HepG2 (cell line): Measurements from ENCODE around the gene MYL6B. TPM values are rescaled to one million over a fixed set of nuclear protein-coding genes. Genes with fewer than 3 reads are reported as not detected.

Source experiments
- CREB3 ChIP-seq: sonication (generic); formaldehyde crosslinking; IDR thresholded peaks from 2 replicates; pipeline ENCODE4 v1.5.0; 2020; ENCODE audit warnings: missing genetic modification reagents
- HMGXB4 ChIP-seq, 2 experiments: sonication (generic) in 1 of 2; formaldehyde crosslinking in 1 of 2; IDR thresholded peaks; 2 replicates each; pipeline versions ENCODE4 v1.4.0 to v1.6.1; 2018 to 2020; ENCODE audit warnings: missing genetic modification reagents in 2 of 2, borderline replicate concordance in 1 of 2, low read depth in 1 of 2, mild to moderate bottlenecking in 1 of 2, missing biosample characterization in 1 of 2
- MBNL3 ChIP-seq: fragments of 250-450 bp; sonication (Bioruptor Pico); conservative IDR thresholded peaks from 2 replicates; pipeline ENCODE4 v1.8.0; 2022; ENCODE audit warnings: mild to moderate bottlenecking, inconsistent platforms
- PHF20 ChIP-seq: sonication (generic); formaldehyde crosslinking; IDR thresholded peaks from 2 replicates; pipeline ENCODE4 v1.5.0; 2020; ENCODE audit warnings: mild to moderate bottlenecking, missing genetic modification reagents
- PLSCR1 ChIP-seq: sonication (generic); formaldehyde crosslinking; IDR thresholded peaks from 2 replicates; pipeline ENCODE4 v1.5.0; 2020; ENCODE audit warnings: missing genetic modification reagents, mild to moderate bottlenecking, borderline replicate concordance
- SP5 ChIP-seq: IDR thresholded peaks from 2 replicates; pipeline ENCODE4 v1.6.1; 2016; ENCODE audit warnings: low read depth, borderline replicate concordance
- TBL1XR1 ChIP-seq: fragments of 150-350 bp; IDR thresholded peaks from 2 replicates; pipeline ENCODE4 v1.6.1; 2014; ENCODE audit warnings: borderline replicate concordance, low read length; ENCODE audit not compliant: partially characterized antibody
- TEF ChIP-seq: sonication (generic); formaldehyde crosslinking; IDR thresholded peaks from 2 replicates; pipeline ENCODE4 v1.5.0; 2020; ENCODE audit warnings: missing genetic modification reagents
- THRA ChIP-seq: sonication (generic); formaldehyde crosslinking; IDR thresholded peaks from 2 replicates; pipeline ENCODE4 v1.4.0; 2020; ENCODE audit warnings: missing genetic modification reagents, borderline replicate concordance
- ZFP91 ChIP-seq: sonication (generic); formaldehyde crosslinking; IDR thresholded peaks from 2 replicates; pipeline ENCODE4 v1.9.0; 2022; ENCODE audit warnings: missing genetic modification reagents, mild to moderate bottlenecking, borderline replicate concordance
- ZNF160 ChIP-seq: sonication (generic); formaldehyde crosslinking; IDR thresholded peaks from 2 replicates; pipeline ENCODE4 v1.8.0; 2022; ENCODE audit warnings: mild to moderate bottlenecking, inconsistent platforms, missing genetic modification reagents
- ZNF382 ChIP-seq: sonication (generic); formaldehyde crosslinking; IDR thresholded peaks from 2 replicates; pipeline ENCODE4 v1.5.0; 2020; ENCODE audit warnings: missing genetic modification reagents, mild to moderate bottlenecking, borderline replicate concordance
- ZNF446 ChIP-seq: sonication (generic); formaldehyde crosslinking; IDR thresholded peaks from 2 replicates; pipeline ENCODE4 v1.5.0; 2020; ENCODE audit warnings: mild to moderate bottlenecking, missing genetic modification reagents
- ZNF549 ChIP-seq: sonication (generic); formaldehyde crosslinking; IDR thresholded peaks from 2 replicates; pipeline ENCODE4 v1.5.0; 2020; ENCODE audit warnings: missing genetic modification reagents
- ZNF562 ChIP-seq: sonication (generic); formaldehyde crosslinking; IDR thresholded peaks from 2 replicates; pipeline ENCODE4 v1.8.0; 2022; ENCODE audit warnings: missing genetic modification reagents, borderline replicate concordance
- ZNF674 ChIP-seq: sonication (generic); formaldehyde crosslinking; IDR thresholded peaks from 2 replicates; pipeline ENCODE4 v1.5.0; 2020; ENCODE audit warnings: low read depth, mild to moderate bottlenecking, missing genetic modification reagents
- ZSCAN5A ChIP-seq: sonication (generic); formaldehyde crosslinking; IDR thresholded peaks from 2 replicates; pipeline ENCODE4 v1.8.0; 2022; ENCODE audit warnings: mild to moderate bottlenecking, missing genetic modification reagents, borderline replicate concordance
- polyA plus RNA-seq, 8 experiments: library from polyadenylated mRNA; depleted of rRNA in 3 of 8; stranded (reverse) in 7 of 8; unstranded in 1 of 8; fragments of >200 nt; fragmentation: Illumina TruSeq in 4 of 8; extraction: Trizol in 4 of 8; gene quantifications; 2 replicates each; pipeline versions ENCODE4 v1.2.1 to v1.2.3, GENCODE V29; 2011 to 2016; ENCODE audit warnings: low read depth in 4 of 8, missing spikeins in 1 of 8, mixed read lengths in 1 of 8; ENCODE audit not compliant: insufficient read depth in 1 of 8
- total RNA-seq, 5 experiments: library from RNA; depleted of rRNA; stranded (reverse); fragments of >200 nt; fragmentation: Illumina TruSeq; extraction: Trizol; gene quantifications; 2 replicates each; pipeline ENCODE4 v1.2.3, GENCODE V29; 2016; ENCODE audit warnings: low read depth in 1 of 5

The MYL6B gene
- total and polyA plus RNA-seq, 2 of the 13 experiments (the other 11 are each of a cell fraction or from before 2014, with no cell fraction given): 75.7 to 88.7 TPM

GRCh38 chr12:56117778-56118687 is 34.4 kb upstream of the MYL6B start, which contains the start of gene ZC3H10 (continued):
- TF ChIP-seq CREB3 (CRISPR knock-in tag): no peak; the same call in 1 of the 2 replicates
- TF ChIP-seq THRA (CRISPR knock-in tag): peak; percentile 69
- peak; percentile 87 for TF ChIP-seq ZNF446 (CRISPR knock-in tag)
- TF ChIP-seq ZNF562: no peak
- no peak for TF ChIP-seq ZNF549 (CRISPR knock-in tag)
- TF ChIP-seq MBNL3: no peak
- 0 out of 2 replicates have a peak, but pooled peaks have one; percentile 32 for TF ChIP-seq TEF (CRISPR knock-in tag)
- no peak for TF ChIP-seq ZNF674 (CRISPR knock-in tag)
- no peak for TF ChIP-seq ZNF382
- peak; percentile 76; the same call in 1 of the 2 replicates for TF ChIP-seq ZSCAN5A (CRISPR knock-in tag)
- peak; percentile 98 for TF ChIP-seq PHF20
- TF ChIP-seq SP5 (CRISPR knock-in tag): peak; percentile 63
- TF ChIP-seq HMGXB4 (CRISPR knock-in tag; IDR thresholded peaks at IDR 0.05; ENCODE audit: borderline replicate concordance in 1 of 2, low read depth in 1 of 2): peak; percentile 81 to 97
- no peak for TF ChIP-seq PLSCR1 (CRISPR knock-in tag)
- no peak for TF ChIP-seq TBL1XR1
- TF ChIP-seq ZFP91 (CRISPR knock-in tag): peak; percentile 95
- TF ChIP-seq ZNF160 (CRISPR knock-in tag): peak; percentile 36; the same call in 1 of the 2 replicates
